ENCODE results near the gene C18orf32.

Gene C18orf32

GRCh38 chr18:49487711-49488310 is 777 bp upstream of the C18orf32 start:
- TF ChIP-seq CTCF (IDR thresholded peaks at IDR 0.05; ENCODE audit: low read depth, low read length) = no peak
- DNase-seq (ENCODE audit: extremely low read depth, low read depth) = no peak

GRCh38 chr18:49486606-49486952 is 455 bp downstream of the C18orf32 start:
- no peak for TF ChIP-seq CTCF (IDR thresholded peaks at IDR 0.05; ENCODE audit: low read depth, low read length)
- DNase-seq (ENCODE audit: extremely low read depth, low read depth) = no peak

- no peak for DNase-seq (ENCODE audit: extremely low read depth, low read depth)
- no peak for TF ChIP-seq CTCF (IDR thresholded peaks at IDR 0.05; ENCODE audit: low read depth, low read length)
Observed at GRCh38 chr18:49486134-49486533, 900 bp downstream of the C18orf32 start.

GRCh38 chr18:49483198-49483597 is 3.8 kb downstream of the C18orf32 start:
- no peak for TF ChIP-seq CTCF (IDR thresholded peaks at IDR 0.05; ENCODE audit: low read depth, low read length)
- no peak for DNase-seq (ENCODE audit: extremely low read depth, low read depth)

GRCh38 chr18:49481907-49482306 is 5.1 kb downstream of the C18orf32 start:
- DNase-seq (ENCODE audit: extremely low read depth, low read depth) = no peak
- no peak for TF ChIP-seq CTCF (IDR thresholded peaks at IDR 0.05; ENCODE audit: low read depth, low read length)

GRCh38 chr18:49481317-49481716 is 5.7 kb downstream of the C18orf32 start:
- no peak for DNase-seq (ENCODE audit: extremely low read depth, low read depth)
- TF ChIP-seq CTCF (IDR thresholded peaks at IDR 0.05; ENCODE audit: low read depth, low read length) = no peak

- no peak for TF ChIP-seq CTCF (IDR thresholded peaks at IDR 0.05; ENCODE audit: low read depth, low read length)
- no peak for DNase-seq (ENCODE audit: extremely low read depth, low read depth)
Observed at GRCh38 chr18:49479381-49480137, 7.5 kb downstream of the C18orf32 start.

Data from AG09319 (cell line).